8988T (cell line): ENCODE measurements around the gene KANK2.
A peak's percentile ranks its signal among the peaks of the same experiment; 100 is the strongest.
"Not testable (repeated sequence)": the region's sequence is repeated elsewhere in the genome, so short reads cannot be mapped to it uniquely, and the experiment has no call there.

Source experiments
- DNase-seq: peaks from one replicate; pipeline ENCODE4 v3.0.0; 2011

KANK2 gene

GRCh38 chr19:11169896-11170678 is 27.3 kb downstream of the KANK2 start:
- DNase-seq: no peak

GRCh38 chr19:11168568-11168967 is 28.8 kb downstream of the KANK2 start:
- peak; percentile 71 for DNase-seq

GRCh38 chr19:11166281-11167142 is 30.8 kb downstream of the KANK2 start:
- DNase-seq: no peak

- DNase-seq: no peak
These were observed 31.8 kb downstream of the KANK2 start for GRCh38 chr19:11165486-11166030.

- no peak for DNase-seq
These were observed 32.4 kb downstream of the KANK2 start for GRCh38 chr19:11164879-11165406.

- no peak for DNase-seq
These were observed 33.0 kb downstream of the KANK2 start for GRCh38 chr19:11164296-11164695.

- DNase-seq: not testable (repeated sequence)
These were observed 36.9 kb downstream of the KANK2 start for GRCh38 chr19:11160440-11160768.

GRCh38 chr19:11159598-11160439 is 37.5 kb downstream of the KANK2 start:
- DNase-seq: no peak

- DNase-seq: peak; percentile 86
These were observed 41.8 kb downstream of the KANK2 start, which contains the start of gene SPC24 for GRCh38 chr19:11155373-11156120. TSS of gene SPC24 (minus strand) at chr19:11155782. CDS start at chr19:11155776, 6 bp downstream.

- DNase-seq: no peak
These were observed 42.7 kb downstream of the KANK2 start for GRCh38 chr19:11154683-11155047.

GRCh38 chr19:11152318-11153062 is 44.9 kb downstream of the KANK2 start:
- DNase-seq: no peak

- no peak for DNase-seq
These were observed 46.2 kb downstream of the KANK2 start for GRCh38 chr19:11151181-11151580.

- DNase-seq: no peak
These were observed 49.3 kb downstream of the KANK2 start for GRCh38 chr19:11148001-11148400.

- no peak for DNase-seq
These were observed 51.8 kb downstream of the KANK2 start for GRCh38 chr19:11145536-11145924.

GRCh38 chr19:11142528-11143171 is 54.7 kb downstream of the KANK2 start:
- DNase-seq: peak; percentile 51

GRCh38 chr19:11141937-11142527 is 55.3 kb downstream of the KANK2 start:
- DNase-seq: no peak

GRCh38 chr19:11140896-11141295 is 56.4 kb downstream of the KANK2 start:
- DNase-seq: no peak

GRCh38 chr19:11140023-11140538 is 57.3 kb downstream of the KANK2 start:
- DNase-seq: not testable (repeated sequence)

- DNase-seq: peak; percentile 35
These were observed 58.6 kb downstream of the KANK2 start for GRCh38 chr19:11138601-11139300.
